ENCODE data around the gene SGCD.

SGCD gene

GRCh38 chr5:156405988-156406387, 79.0 kb downstream of the SGCD start:
- no peak for DNase-seq

GRCh38 chr5:156407251-156407650, 80.3 kb downstream of the SGCD start:
- no peak for DNase-seq

GRCh38 chr5:156409834-156410233, 82.9 kb downstream of the SGCD start:
- no peak for DNase-seq

GRCh38 chr5:156411185-156411613, 84.2 kb downstream of the SGCD start:
- DNase-seq, result no peak

- no peak for DNase-seq
Measured at GRCh38 chr5:156411957-156412356, 85.0 kb downstream of the SGCD start.

- no peak for DNase-seq
Measured at GRCh38 chr5:156414391-156414790, 87.4 kb downstream of the SGCD start.

GRCh38 chr5:156419661-156420060, 92.7 kb downstream of the SGCD start:
- DNase-seq, result no peak

- DNase-seq, result no peak
Measured at GRCh38 chr5:156420665-156421064, 93.7 kb downstream of the SGCD start.

GRCh38 chr5:156421798-156422197, 94.8 kb downstream of the SGCD start:
- no peak for DNase-seq

- DNase-seq, result no peak
Measured at GRCh38 chr5:156423597-156423996, 96.6 kb downstream of the SGCD start.

GRCh38 chr5:156427315-156427714, 100.4 kb downstream of the SGCD start:
- no peak for DNase-seq

- no peak for DNase-seq
Measured at GRCh38 chr5:156431956-156432829, 105.2 kb downstream of the SGCD start.

- DNase-seq, result no peak
Measured at GRCh38 chr5:156432830-156433105, 105.8 kb downstream of the SGCD start.

GRCh38 chr5:156434471-156434870, 107.5 kb downstream of the SGCD start:
- DNase-seq, result no peak

GRCh38 chr5:156435101-156435500, 108.1 kb downstream of the SGCD start:
- DNase-seq, result no peak

- DNase-seq, result no peak
Measured at GRCh38 chr5:156438076-156438475, 111.1 kb downstream of the SGCD start.

GRCh38 chr5:156444753-156445291, 117.9 kb downstream of the SGCD start:
- no peak for DNase-seq

GRCh38 chr5:156446526-156446925, 119.6 kb downstream of the SGCD start:
- DNase-seq, result no peak

GRCh38 chr5:156450778-156451177, 123.8 kb downstream of the SGCD start:
- DNase-seq, result no peak

- no peak for DNase-seq
Measured at GRCh38 chr5:156451505-156451904, 124.5 kb downstream of the SGCD start.

GRCh38 chr5:156456857-156457256, 129.9 kb downstream of the SGCD start:
- no peak for DNase-seq

GRCh38 chr5:156459812-156460385, 132.9 kb downstream of the SGCD start:
- DNase-seq, result no peak

- no peak for DNase-seq
Measured at GRCh38 chr5:156460471-156460870, 133.5 kb downstream of the SGCD start.

GRCh38 chr5:156466871-156467270, 139.9 kb downstream of the SGCD start:
- no peak for DNase-seq

GRCh38 chr5:156469636-156470035, 142.7 kb downstream of the SGCD start:
- DNase-seq, result no peak
